WTC11 (cell line): ENCODE results near the gene CMTM1. TPM values are rescaled to one million over a fixed set of nuclear protein-coding genes. Genes with fewer than 3 reads are reported as not detected.
A peak's percentile ranks its signal among the peaks of the same experiment; 100 is the strongest.

Source experiments
- ATAC-seq: fragments of 200-7000 bp; cut with Tn5 transposase; 2 replicates; pipeline ENCODE4 v1.10.0; 2021; ENCODE audit warnings: mild to moderate bottlenecking, moderate library complexity
- CTCF ChIA-PET: fragments of 300-600 bp; sonication (Branson Sonifier 250); formaldehyde crosslinking; loops from one replicate; lab custom pipeline; 2021; ENCODE audit warnings: antibody characterized with exemption; lab: Charles Lee
- POLR2A ChIA-PET: fragments of 350-600 bp; sonication (Branson Sonifier 250); formaldehyde crosslinking; loops from one replicate; lab custom pipeline; 2021; ENCODE audit warnings: antibody characterized with exemption; lab: Charles Lee
- DNase-seq: peaks from one replicate; pipeline ENCODE4 v3.0.0; 2021; ENCODE audit warnings: low spot score
- H3K27ac Mint-ChIP-seq: 2 replicates; pipeline ENCODE4 v1.8.0; 2021; ENCODE audit warnings: mixed read lengths
- H3K27me3 Mint-ChIP-seq: 2 replicates; pipeline ENCODE4 v1.8.0; 2021; ENCODE audit warnings: low read depth, mild to moderate bottlenecking, moderate library complexity, mixed read lengths
- H3K36me3 Mint-ChIP-seq: 2 replicates; pipeline ENCODE4 v1.8.0; 2021; ENCODE audit warnings: mixed read lengths
- H3K4me1 Mint-ChIP-seq: 2 replicates; pipeline ENCODE4 v1.8.0; 2022; ENCODE audit warnings: mixed read lengths
- H3K4me3 Mint-ChIP-seq: 2 replicates; pipeline ENCODE4 v1.8.0; 2021; ENCODE audit warnings: mild to moderate bottlenecking, moderate library complexity, mixed read lengths
- H3K9me3 Mint-ChIP-seq: 2 replicates; pipeline ENCODE4 v1.8.0; 2021; ENCODE audit warnings: mixed read lengths
- CREB1 ChIP-seq: sonication (generic); formaldehyde crosslinking; IDR thresholded peaks from 2 replicates; pipeline ENCODE4 v1.8.0; 2023; ENCODE audit warnings: mild to moderate bottlenecking, missing genetic modification reagents
- EMX1 ChIP-seq: fragments of 250-450 bp; sonication (Bioruptor Pico); IDR thresholded peaks from 2 replicates; pipeline ENCODE4 v1.8.0; 2021; ENCODE audit warnings: mild to moderate bottlenecking
- FOXP1 ChIP-seq: sonication (generic); formaldehyde crosslinking; IDR thresholded peaks from 2 replicates; pipeline ENCODE4 v1.8.0; 2022; ENCODE audit warnings: missing genetic modification reagents, mild to moderate bottlenecking, moderate library complexity, borderline replicate concordance
- KAT7 ChIP-seq: sonication (generic); formaldehyde crosslinking; IDR thresholded peaks from 2 replicates; pipeline ENCODE4 v1.8.1; 2023; ENCODE audit warnings: missing genetic modification reagents, mild to moderate bottlenecking, borderline replicate concordance
- NFATC4 ChIP-seq: fragments of 250-450 bp; sonication (Bioruptor Pico); IDR thresholded peaks from 2 replicates; pipeline ENCODE4 v1.9.0; 2021; ENCODE audit warnings: mild to moderate bottlenecking
- OVOL2 ChIP-seq: fragments of 250-450 bp; sonication (Bioruptor Pico); IDR thresholded peaks from 2 replicates; pipeline ENCODE4 v1.9.0; 2021; ENCODE audit warnings: mild to moderate bottlenecking, borderline replicate concordance
- RORB ChIP-seq: fragments of 250-450 bp; sonication (Bioruptor Pico); IDR thresholded peaks from 2 replicates; pipeline ENCODE4 v1.9.0; 2021; ENCODE audit warnings: mild to moderate bottlenecking
- SOX15 ChIP-seq: fragments of 250-450 bp; sonication (Bioruptor Pico); IDR thresholded peaks from 2 replicates; pipeline ENCODE4 v1.9.0; 2021; ENCODE audit warnings: mild to moderate bottlenecking
- SP1 ChIP-seq: sonication (generic); formaldehyde crosslinking; conservative IDR thresholded peaks from 2 replicates; pipeline ENCODE4 v1.8.1; 2022; ENCODE audit warnings: missing genetic modification reagents
- TEAD4 ChIP-seq: sonication (generic); formaldehyde crosslinking; IDR thresholded peaks from 2 replicates; pipeline ENCODE4 v1.8.0; 2022; ENCODE audit warnings: mild to moderate bottlenecking, missing genetic modification reagents
- ZNF138 ChIP-seq: sonication (generic); formaldehyde crosslinking; conservative IDR thresholded peaks from 2 replicates; pipeline ENCODE4 v1.8.1; 2022; ENCODE audit warnings: mild to moderate bottlenecking, moderate library complexity, missing genetic modification reagents
- ZNF232 ChIP-seq: sonication (generic); formaldehyde crosslinking; IDR thresholded peaks from 2 replicates; pipeline ENCODE4 v1.8.0; 2022; ENCODE audit warnings: mild to moderate bottlenecking, missing genetic modification reagents
- total RNA-seq: library from RNA; stranded (reverse); gene quantifications from 3 replicates; pipeline ENCODE4 v1.2.3, GENCODE V29; 2021
- TF ChIP-seq, protein P1 (sequence below): fragments of 250-450 bp; sonication (Bioruptor Pico); IDR thresholded peaks from 2 replicates; pipeline ENCODE4 v1.9.0; 2021; ENCODE audit warnings: mild to moderate bottlenecking, borderline replicate concordance
- TF ChIP-seq, protein P2 (sequence below): sonication (generic); formaldehyde crosslinking; IDR thresholded peaks from 2 replicates; pipeline ENCODE4 v1.8.1; 2023; ENCODE audit warnings: mild to moderate bottlenecking, missing genetic modification reagents, moderate library complexity
- TF ChIP-seq, protein P3 (sequence below): sonication (generic); formaldehyde crosslinking; IDR thresholded peaks from 2 replicates; pipeline ENCODE4 v1.8.1; 2022; ENCODE audit warnings: low read depth, mild to moderate bottlenecking, moderate library complexity, missing genetic modification reagents, borderline replicate concordance
- TF ChIP-seq, protein P4 (sequence below): fragments of 200-600 bp; IDR thresholded peaks from 2 replicates; pipeline ENCODE4 v1.8.0; 2022; ENCODE audit warnings: antibody characterized with exemption
- TF ChIP-seq, protein P5 (sequence below): sonication (generic); formaldehyde crosslinking; IDR thresholded peaks from 2 replicates; pipeline ENCODE4 v1.8.1; 2022; ENCODE audit warnings: mild to moderate bottlenecking, missing genetic modification reagents, moderate library complexity, borderline replicate concordance
- TF ChIP-seq, protein P6 (sequence below): fragments of 250-450 bp; sonication (Bioruptor Pico); conservative IDR thresholded peaks from 2 replicates; pipeline ENCODE4 v1.9.0; 2021; ENCODE audit warnings: mild to moderate bottlenecking
- TF ChIP-seq, protein P7 (sequence below): sonication (generic); formaldehyde crosslinking; conservative IDR thresholded peaks from 2 replicates; pipeline ENCODE4 v1.8.1; 2022; ENCODE audit warnings: mild to moderate bottlenecking, missing genetic modification reagents
- TF ChIP-seq, protein P8 (sequence below): sonication (generic); formaldehyde crosslinking; conservative IDR thresholded peaks from 2 replicates; pipeline ENCODE4 v1.8.1; 2023; ENCODE audit warnings: mild to moderate bottlenecking, low read depth, missing genetic modification reagents, moderate library complexity
- TF ChIP-seq, protein P9 (sequence below): fragments of 250-450 bp; sonication (Bioruptor Pico); IDR thresholded peaks from 2 replicates; pipeline ENCODE4 v1.9.0; 2021; ENCODE audit warnings: moderate library complexity, mild to moderate bottlenecking, inconsistent platforms, borderline replicate concordance

Gene CMTM1
- total RNA-seq, 1 experiment from 2014 or later: 1.6 TPM

DNA sequence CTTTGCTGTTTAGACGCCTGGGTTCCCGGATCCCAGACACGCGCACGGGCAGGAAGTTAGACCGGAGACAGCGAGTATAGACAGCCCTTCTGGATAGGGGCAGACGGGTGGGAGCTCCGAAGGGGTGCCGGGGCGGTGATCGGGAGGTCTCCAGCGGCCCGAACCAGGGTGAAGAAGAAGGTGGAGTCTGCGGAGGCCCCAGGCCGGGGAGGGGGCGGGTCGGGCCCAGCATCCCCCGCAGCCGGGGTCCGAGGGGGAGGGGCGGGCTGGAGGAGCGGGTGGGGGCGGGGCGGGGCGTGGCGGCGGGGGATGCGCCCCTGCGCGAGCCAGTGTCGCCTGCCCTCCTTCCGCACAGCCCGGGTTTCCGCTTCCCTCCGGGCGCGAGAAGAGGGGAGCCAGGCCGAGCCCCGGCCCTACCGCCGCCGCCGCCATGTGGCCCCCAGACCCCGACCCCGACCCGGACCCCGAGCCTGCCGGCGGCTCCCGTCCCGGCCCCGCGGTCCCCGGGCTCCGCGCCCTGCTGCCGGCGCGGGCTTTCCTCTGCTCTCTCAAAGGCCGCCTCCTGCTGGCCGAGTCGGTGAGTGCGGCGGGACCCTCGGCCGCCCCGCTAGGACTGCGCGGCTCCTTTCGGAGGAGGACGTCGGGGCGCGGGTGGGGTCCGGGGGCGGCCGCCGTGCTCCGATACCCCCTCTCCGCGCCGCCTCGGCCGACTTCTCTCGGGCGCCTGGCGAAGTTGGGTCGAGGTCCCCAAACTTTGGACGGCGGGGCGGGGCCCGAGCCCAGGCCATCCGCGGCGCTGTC, 38.3 kb downstream of the CMTM1 start, which contains the start of gene CMTM3:
Gene CMTM3 (plus strand): TSS at position 329 of the 801 bp plus-strand sequence. CDS start 102 bp downstream, at position 431.
- CTCF ChIA-PET: interaction anchor here (0.6 to 1.8 kb wide), 9 partner anchors 13 to 305 kb away, joined by 3 to 16 read pairs (median 4); no protein-coding TSS in a partner anchor
- no peak for TF ChIP-seq RORB (CRISPR knock-in tag)
- no peak for TF ChIP-seq EMX1 (CRISPR knock-in tag)
- TF ChIP-seq, protein P1, sequence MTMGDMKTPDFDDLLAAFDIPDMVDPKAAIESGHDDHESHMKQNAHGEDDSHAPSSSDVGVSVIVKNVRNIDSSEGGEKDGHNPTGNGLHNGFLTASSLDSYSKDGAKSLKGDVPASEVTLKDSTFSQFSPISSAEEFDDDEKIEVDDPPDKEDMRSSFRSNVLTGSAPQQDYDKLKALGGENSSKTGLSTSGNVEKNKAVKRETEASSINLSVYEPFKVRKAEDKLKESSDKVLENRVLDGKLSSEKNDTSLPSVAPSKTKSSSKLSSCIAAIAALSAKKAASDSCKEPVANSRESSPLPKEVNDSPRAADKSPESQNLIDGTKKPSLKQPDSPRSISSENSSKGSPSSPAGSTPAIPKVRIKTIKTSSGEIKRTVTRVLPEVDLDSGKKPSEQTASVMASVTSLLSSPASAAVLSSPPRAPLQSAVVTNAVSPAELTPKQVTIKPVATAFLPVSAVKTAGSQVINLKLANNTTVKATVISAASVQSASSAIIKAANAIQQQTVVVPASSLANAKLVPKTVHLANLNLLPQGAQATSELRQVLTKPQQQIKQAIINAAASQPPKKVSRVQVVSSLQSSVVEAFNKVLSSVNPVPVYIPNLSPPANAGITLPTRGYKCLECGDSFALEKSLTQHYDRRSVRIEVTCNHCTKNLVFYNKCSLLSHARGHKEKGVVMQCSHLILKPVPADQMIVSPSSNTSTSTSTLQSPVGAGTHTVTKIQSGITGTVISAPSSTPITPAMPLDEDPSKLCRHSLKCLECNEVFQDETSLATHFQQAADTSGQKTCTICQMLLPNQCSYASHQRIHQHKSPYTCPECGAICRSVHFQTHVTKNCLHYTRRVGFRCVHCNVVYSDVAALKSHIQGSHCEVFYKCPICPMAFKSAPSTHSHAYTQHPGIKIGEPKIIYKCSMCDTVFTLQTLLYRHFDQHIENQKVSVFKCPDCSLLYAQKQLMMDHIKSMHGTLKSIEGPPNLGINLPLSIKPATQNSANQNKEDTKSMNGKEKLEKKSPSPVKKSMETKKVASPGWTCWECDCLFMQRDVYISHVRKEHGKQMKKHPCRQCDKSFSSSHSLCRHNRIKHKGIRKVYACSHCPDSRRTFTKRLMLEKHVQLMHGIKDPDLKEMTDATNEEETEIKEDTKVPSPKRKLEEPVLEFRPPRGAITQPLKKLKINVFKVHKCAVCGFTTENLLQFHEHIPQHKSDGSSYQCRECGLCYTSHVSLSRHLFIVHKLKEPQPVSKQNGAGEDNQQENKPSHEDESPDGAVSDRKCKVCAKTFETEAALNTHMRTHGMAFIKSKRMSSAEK: no peak
- TF ChIP-seq, protein P2, sequence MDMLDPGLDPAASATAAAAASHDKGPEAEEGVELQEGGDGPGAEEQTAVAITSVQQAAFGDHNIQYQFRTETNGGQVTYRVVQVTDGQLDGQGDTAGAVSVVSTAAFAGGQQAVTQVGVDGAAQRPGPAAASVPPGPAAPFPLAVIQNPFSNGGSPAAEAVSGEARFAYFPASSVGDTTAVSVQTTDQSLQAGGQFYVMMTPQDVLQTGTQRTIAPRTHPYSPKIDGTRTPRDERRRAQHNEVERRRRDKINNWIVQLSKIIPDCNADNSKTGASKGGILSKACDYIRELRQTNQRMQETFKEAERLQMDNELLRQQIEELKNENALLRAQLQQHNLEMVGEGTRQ (CRISPR knock-in tag): no peak
- TF ChIP-seq, protein P3, sequence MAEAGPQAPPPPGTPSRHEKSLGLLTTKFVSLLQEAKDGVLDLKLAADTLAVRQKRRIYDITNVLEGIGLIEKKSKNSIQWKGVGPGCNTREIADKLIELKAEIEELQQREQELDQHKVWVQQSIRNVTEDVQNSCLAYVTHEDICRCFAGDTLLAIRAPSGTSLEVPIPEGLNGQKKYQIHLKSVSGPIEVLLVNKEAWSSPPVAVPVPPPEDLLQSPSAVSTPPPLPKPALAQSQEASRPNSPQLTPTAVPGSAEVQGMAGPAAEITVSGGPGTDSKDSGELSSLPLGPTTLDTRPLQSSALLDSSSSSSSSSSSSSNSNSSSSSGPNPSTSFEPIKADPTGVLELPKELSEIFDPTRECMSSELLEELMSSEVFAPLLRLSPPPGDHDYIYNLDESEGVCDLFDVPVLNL (CRISPR knock-in tag): no peak
- TF ChIP-seq, protein P4, sequence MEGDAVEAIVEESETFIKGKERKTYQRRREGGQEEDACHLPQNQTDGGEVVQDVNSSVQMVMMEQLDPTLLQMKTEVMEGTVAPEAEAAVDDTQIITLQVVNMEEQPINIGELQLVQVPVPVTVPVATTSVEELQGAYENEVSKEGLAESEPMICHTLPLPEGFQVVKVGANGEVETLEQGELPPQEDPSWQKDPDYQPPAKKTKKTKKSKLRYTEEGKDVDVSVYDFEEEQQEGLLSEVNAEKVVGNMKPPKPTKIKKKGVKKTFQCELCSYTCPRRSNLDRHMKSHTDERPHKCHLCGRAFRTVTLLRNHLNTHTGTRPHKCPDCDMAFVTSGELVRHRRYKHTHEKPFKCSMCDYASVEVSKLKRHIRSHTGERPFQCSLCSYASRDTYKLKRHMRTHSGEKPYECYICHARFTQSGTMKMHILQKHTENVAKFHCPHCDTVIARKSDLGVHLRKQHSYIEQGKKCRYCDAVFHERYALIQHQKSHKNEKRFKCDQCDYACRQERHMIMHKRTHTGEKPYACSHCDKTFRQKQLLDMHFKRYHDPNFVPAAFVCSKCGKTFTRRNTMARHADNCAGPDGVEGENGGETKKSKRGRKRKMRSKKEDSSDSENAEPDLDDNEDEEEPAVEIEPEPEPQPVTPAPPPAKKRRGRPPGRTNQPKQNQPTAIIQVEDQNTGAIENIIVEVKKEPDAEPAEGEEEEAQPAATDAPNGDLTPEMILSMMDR: peak; percentile 56; the same call in 1 of the 2 replicates
- no peak for TF ChIP-seq TEAD4 (CRISPR knock-in tag)
- TF ChIP-seq, protein P5, sequence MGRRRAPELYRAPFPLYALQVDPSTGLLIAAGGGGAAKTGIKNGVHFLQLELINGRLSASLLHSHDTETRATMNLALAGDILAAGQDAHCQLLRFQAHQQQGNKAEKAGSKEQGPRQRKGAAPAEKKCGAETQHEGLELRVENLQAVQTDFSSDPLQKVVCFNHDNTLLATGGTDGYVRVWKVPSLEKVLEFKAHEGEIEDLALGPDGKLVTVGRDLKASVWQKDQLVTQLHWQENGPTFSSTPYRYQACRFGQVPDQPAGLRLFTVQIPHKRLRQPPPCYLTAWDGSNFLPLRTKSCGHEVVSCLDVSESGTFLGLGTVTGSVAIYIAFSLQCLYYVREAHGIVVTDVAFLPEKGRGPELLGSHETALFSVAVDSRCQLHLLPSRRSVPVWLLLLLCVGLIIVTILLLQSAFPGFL (CRISPR knock-in tag): no peak
- no peak for TF ChIP-seq FOXP1
- TF ChIP-seq, protein P6, sequence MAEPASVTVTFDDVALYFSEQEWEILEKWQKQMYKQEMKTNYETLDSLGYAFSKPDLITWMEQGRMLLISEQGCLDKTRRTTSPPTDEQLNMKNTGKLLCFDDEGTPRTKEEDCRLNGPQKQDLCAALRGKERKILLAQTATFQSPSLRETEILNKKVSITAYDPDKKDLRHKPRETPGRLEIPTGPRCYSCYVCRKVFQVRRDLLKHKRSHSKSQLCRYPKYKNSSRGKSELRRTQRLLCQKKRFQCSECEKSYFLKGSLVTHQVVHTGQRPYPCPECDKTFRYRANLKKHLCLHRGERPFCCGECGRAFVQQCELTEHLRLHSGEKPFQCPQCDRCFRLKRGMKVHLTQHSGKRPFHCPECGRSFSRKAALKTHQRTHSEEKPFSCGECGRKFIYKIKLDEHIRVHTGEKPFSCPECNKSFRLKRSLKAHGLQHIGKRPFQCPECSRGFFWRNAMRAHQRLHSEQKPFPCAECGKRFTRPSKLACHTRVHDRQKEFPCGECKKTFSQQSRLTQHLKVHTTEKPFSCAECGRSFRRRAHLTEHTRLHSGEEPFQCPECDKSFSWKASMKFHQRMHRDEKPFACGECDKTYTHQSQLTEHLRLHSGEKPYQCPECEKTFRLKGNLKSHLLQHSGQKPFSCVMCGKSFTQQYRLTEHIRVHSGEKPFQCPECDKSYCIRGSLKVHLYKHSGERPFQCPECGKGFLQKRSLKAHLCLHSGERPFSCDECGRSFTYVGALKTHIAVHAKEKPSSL (CRISPR knock-in tag): no peak
- TF ChIP-seq KAT7 (CRISPR knock-in tag): no peak
- 0 out of 2 replicates have a peak, but pooled peaks have one; percentile 2 for TF ChIP-seq SP1
- TF ChIP-seq ZNF138: no peak
- TF ChIP-seq, protein P7, sequence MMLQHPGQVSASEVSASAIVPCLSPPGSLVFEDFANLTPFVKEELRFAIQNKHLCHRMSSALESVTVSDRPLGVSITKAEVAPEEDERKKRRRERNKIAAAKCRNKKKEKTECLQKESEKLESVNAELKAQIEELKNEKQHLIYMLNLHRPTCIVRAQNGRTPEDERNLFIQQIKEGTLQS (CRISPR knock-in tag): no peak
- TF ChIP-seq NFATC4: no peak
- no peak for TF ChIP-seq OVOL2 (CRISPR knock-in tag)
- no peak for TF ChIP-seq ZNF232 (CRISPR knock-in tag)
- TF ChIP-seq, protein P8, sequence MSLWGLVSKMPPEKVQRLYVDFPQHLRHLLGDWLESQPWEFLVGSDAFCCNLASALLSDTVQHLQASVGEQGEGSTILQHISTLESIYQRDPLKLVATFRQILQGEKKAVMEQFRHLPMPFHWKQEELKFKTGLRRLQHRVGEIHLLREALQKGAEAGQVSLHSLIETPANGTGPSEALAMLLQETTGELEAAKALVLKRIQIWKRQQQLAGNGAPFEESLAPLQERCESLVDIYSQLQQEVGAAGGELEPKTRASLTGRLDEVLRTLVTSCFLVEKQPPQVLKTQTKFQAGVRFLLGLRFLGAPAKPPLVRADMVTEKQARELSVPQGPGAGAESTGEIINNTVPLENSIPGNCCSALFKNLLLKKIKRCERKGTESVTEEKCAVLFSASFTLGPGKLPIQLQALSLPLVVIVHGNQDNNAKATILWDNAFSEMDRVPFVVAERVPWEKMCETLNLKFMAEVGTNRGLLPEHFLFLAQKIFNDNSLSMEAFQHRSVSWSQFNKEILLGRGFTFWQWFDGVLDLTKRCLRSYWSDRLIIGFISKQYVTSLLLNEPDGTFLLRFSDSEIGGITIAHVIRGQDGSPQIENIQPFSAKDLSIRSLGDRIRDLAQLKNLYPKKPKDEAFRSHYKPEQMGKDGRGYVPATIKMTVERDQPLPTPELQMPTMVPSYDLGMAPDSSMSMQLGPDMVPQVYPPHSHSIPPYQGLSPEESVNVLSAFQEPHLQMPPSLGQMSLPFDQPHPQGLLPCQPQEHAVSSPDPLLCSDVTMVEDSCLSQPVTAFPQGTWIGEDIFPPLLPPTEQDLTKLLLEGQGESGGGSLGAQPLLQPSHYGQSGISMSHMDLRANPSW (CRISPR knock-in tag): no peak
- TF ChIP-seq CREB1: no peak
- TF ChIP-seq, protein P9, sequence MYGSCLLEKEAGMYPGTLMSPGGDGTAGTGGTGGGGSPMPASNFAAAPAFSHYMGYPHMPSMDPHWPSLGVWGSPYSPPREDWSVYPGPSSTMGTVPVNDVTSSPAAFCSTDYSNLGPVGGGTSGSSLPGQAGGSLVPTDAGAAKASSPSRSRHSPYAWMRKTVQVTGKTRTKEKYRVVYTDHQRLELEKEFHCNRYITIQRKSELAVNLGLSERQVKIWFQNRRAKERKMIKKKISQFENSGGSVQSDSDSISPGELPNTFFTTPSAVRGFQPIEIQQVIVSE: no peak
- TF ChIP-seq SOX15 (CRISPR knock-in tag): no peak

More for the DNA sequence above, 38.3 kb downstream of the CMTM1 start, which contains the start of gene CMTM3:
- ATAC-seq (peak; percentile 52), DNase-seq (peak; percentile 83)
- Mint-ChIP-seq H3K27me3 (peaks cover 6% of the 10 kb centered on the region; the same call in 1 of the 2 replicates), H3K27ac (peak within 1 kb of the TSS; percentile 94), H3K9me3 (no peaks in the 10 kb centered on the region), H3K36me3 (no peaks in the 10 kb centered on the region), H3K4me3 (peak within 1 kb of the TSS; percentile 81), H3K4me1 (peaks cover 31% of the 10 kb centered on the region)
- POLR2A ChIA-PET: no interaction called here
